A549 (cell line): ENCODE data around the gene C1orf21. TPM values are rescaled to one million over a fixed set of nuclear protein-coding genes. Genes with fewer than 3 reads are reported as not detected.

Experiments
- ATAC-seq, 2 experiments: fragments of 200-7000 bp in 1 of 2; fragments of >200 bp in 1 of 2; cut with Nextera tagmentation in 1 of 2; cut with Tn5 transposase in 1 of 2; 3 replicates each; pipeline versions ENCODE4 v1.8.0 to v1.9.1; 2018 to 2020; ENCODE audit warnings: mild to moderate bottlenecking in 1 of 2, moderate library complexity in 1 of 2
- CTCF ChIA-PET: fragments of 300-600 bp; sonication (Branson Sonifier 250); formaldehyde crosslinking; extraction: SDS; loops from one replicate; lab custom pipeline; 2021; ENCODE audit warnings: antibody characterized with exemption, inconsistent platforms; lab: Yijun Ruan, JAX
- POLR2A ChIA-PET: fragments of 350-600 bp; formaldehyde crosslinking; extraction: SDS; loops from one replicate; lab custom pipeline; 2021; ENCODE audit warnings: antibody characterized with exemption, inconsistent platforms; lab: Yijun Ruan, JAX
- DNase-seq, 2 experiments: peaks; one replicate each; pipeline versions ENCODE4 v3.0.0 to v3.0.0-alpha.2; 2011 to 2016; ENCODE audit warnings: low read depth in 1 of 2, low spot score in 1 of 2
- FAIRE-seq: peaks from 2 replicates; lab custom pipeline; 2011; peaks lifted over from hg19 to GRCh38; lab: Jason Lieb, UNC
- H3K27ac ChIP-seq, 2 experiments: fragments of >200 bp; sonication (Bioruptor Twin); formaldehyde crosslinking; 3 replicates each; pipeline ENCODE4 v1.5.1; 2016 to 2017
- H3K4me1 ChIP-seq: fragments of >200 bp; sonication (Bioruptor Twin); formaldehyde crosslinking; 3 replicates; pipeline ENCODE4 v1.6.1; 2016
- H3K4me2 ChIP-seq: fragments of >200 bp; sonication (Bioruptor Twin); formaldehyde crosslinking; 3 replicates; pipeline ENCODE4 v1.6.1; 2016
- H3K4me3 ChIP-seq: fragments of >200 bp; sonication (Bioruptor Twin); formaldehyde crosslinking; 3 replicates; pipeline ENCODE4 v1.5.1; 2016
- H3K9me3 ChIP-seq: fragments of >200 bp; sonication (Bioruptor Twin); formaldehyde crosslinking; 3 replicates; pipeline ENCODE4 v1.6.1; 2016
- BHLHE40 ChIP-seq: IDR thresholded peaks from 2 replicates; pipeline ENCODE4 v1.6.1; 2012; ENCODE audit warnings: low read depth, low read length, inconsistent platforms
- CHD2 ChIP-seq: fragments of 150-350 bp; IDR thresholded peaks from 2 replicates; pipeline ENCODE4 v1.6.1; 2014; ENCODE audit warnings: low read length; ENCODE audit not compliant: partially characterized antibody
- EHF ChIP-seq: fragments of 250-450 bp; sonication (Bioruptor Pico); IDR thresholded peaks from 2 replicates; pipeline ENCODE4 v1.5.0; 2020; ENCODE audit warnings: mild to moderate bottlenecking
- EP300 ChIP-seq, 2 experiments: fragments of >200 bp; sonication (Bioruptor Twin); formaldehyde crosslinking; IDR thresholded peaks; 2 replicates in 1 of 2; 3 replicates in 1 of 2; pipeline ENCODE4 v1.6.1; 2016 to 2017
- ESRRA ChIP-seq: fragments of 150-350 bp; IDR thresholded peaks from 2 replicates; pipeline ENCODE4 v1.6.1; 2014; ENCODE audit warnings: mild to moderate bottlenecking, low read length, borderline replicate concordance
- FOSL2 ChIP-seq, 2 experiments: fragments of 450-650 bp in 1 of 2; fragments of >200 bp in 1 of 2; sonication (Bioruptor Twin) in 1 of 2; formaldehyde crosslinking; IDR thresholded peaks; 2 replicates each; pipeline versions ENCODE4 v1.5.0 to v1.6.1; 2016 to 2020; ENCODE audit warnings: mild to moderate bottlenecking in 1 of 2, moderate library complexity in 1 of 2
- HDAC2 ChIP-seq: fragments of 200-600 bp; sonication (generic); IDR thresholded peaks from 2 replicates; pipeline ENCODE4 v1.6.1; 2016
- KDM1A ChIP-seq: fragments of 200-600 bp; sonication (generic); IDR thresholded peaks from 2 replicates; pipeline ENCODE4 v1.6.1; 2016; ENCODE audit warnings: low read depth, mild to moderate bottlenecking
- KDM5A ChIP-seq: fragments of 200-600 bp; sonication (generic); IDR thresholded peaks from 2 replicates; pipeline ENCODE4 v1.6.1; 2016; ENCODE audit warnings: antibody characterized with exemption, mild to moderate bottlenecking
- MAZ ChIP-seq: fragments of 150-350 bp; IDR thresholded peaks from 2 replicates; pipeline ENCODE4 v1.6.1; 2014; ENCODE audit warnings: antibody characterized with exemption, low read depth, low read length, borderline replicate concordance
- NFE2L2 ChIP-seq: fragments of 150-350 bp; conservative IDR thresholded peaks from 2 replicates; pipeline ENCODE4 v1.6.1; 2014; ENCODE audit warnings: low read length
- RAD21 ChIP-seq, 2 experiments: fragments of >200 bp in 1 of 2; sonication (Bioruptor Twin) in 1 of 2; formaldehyde crosslinking in 1 of 2; IDR thresholded peaks in 1 of 2; conservative IDR thresholded peaks in 1 of 2; 2 replicates in 1 of 2; 3 replicates in 1 of 2; pipeline ENCODE4 v1.6.1; 2012 to 2018; ENCODE audit warnings: inconsistent platforms in 1 of 2
- RARB ChIP-seq: fragments of 250-450 bp; sonication (Bioruptor Pico); IDR thresholded peaks from 2 replicates; pipeline ENCODE4 v1.8.0; 2021; ENCODE audit warnings: mild to moderate bottlenecking, moderate library complexity
- RCOR1 ChIP-seq: fragments of 150-350 bp; IDR thresholded peaks from 2 replicates; pipeline ENCODE4 v1.6.1; 2014; ENCODE audit warnings: antibody characterized with exemption, low read length, low read depth
- RNF2 ChIP-seq: fragments of 200-600 bp; sonication (generic); IDR thresholded peaks from 2 replicates; pipeline ENCODE4 v1.6.1; 2016; ENCODE audit warnings: low read depth, mild to moderate bottlenecking, antibody characterized with exemption, moderate library complexity, borderline replicate concordance
- SMC3 ChIP-seq: fragments of >200 bp; sonication (Bioruptor Twin); formaldehyde crosslinking; IDR thresholded peaks from 3 replicates; pipeline ENCODE4 v1.6.1; 2018; ENCODE audit warnings: inconsistent platforms
- TFCP2L1 ChIP-seq: fragments of 250-450 bp; sonication (Bioruptor Pico); IDR thresholded peaks from 2 replicates; pipeline ENCODE4 v1.5.0; 2021; ENCODE audit warnings: mild to moderate bottlenecking
- ZC3H11A ChIP-seq: fragments of 450-650 bp; IDR thresholded peaks from 2 replicates; pipeline ENCODE4 v1.6.1; 2014; ENCODE audit warnings: antibody characterized with exemption, mild to moderate bottlenecking
- ZNF302 ChIP-seq: fragments of 250-450 bp; sonication (Bioruptor Pico); IDR thresholded peaks from 2 replicates; pipeline ENCODE4 v1.9.0; 2021; ENCODE audit warnings: inconsistent platforms, mild to moderate bottlenecking, moderate library complexity
- ZSCAN20 ChIP-seq: fragments of 250-450 bp; sonication (Bioruptor Pico); IDR thresholded peaks from 2 replicates; pipeline ENCODE4 v1.8.0; 2022; ENCODE audit warnings: mild to moderate bottlenecking, moderate library complexity
- WGBS: methylation state at CpG from one replicate; pipeline ENCODE4 v1.1.6; 2017; ENCODE audit errors: missing lambda C conversion rate; 5-methylcytosine and 5-hydroxymethylcytosine counted together
- polyA plus RNA-seq, 4 experiments: library from polyadenylated mRNA; depleted of rRNA in 3 of 4; stranded (reverse); fragments of >200 nt; fragmentation: RNase III in 1 of 4; extraction: RNeasy Plus Mini Kit Qiagen cat#74134 plus additional on column Dnase treatment in 1 of 4; gene quantifications; 2 replicates in 3 of 4; 3 replicates in 1 of 4; pipeline ENCODE4 v1.2.3, GENCODE V29; 2011 to 2017
- TF ChIP-seq, protein P1 (sequence below): fragments of 450-650 bp; IDR thresholded peaks from 2 replicates; pipeline ENCODE4 v1.6.1; 2014; ENCODE audit warnings: antibody characterized with exemption
- TF ChIP-seq, protein P2 (sequence below): IDR thresholded peaks from 2 replicates; pipeline ENCODE4 v1.6.1; 2012
- TF ChIP-seq, protein P3 (sequence below): fragments of 250-450 bp; sonication (Bioruptor Pico); IDR thresholded peaks from 2 replicates; pipeline ENCODE4 v1.5.0; 2020; ENCODE audit warnings: low read depth, mild to moderate bottlenecking, moderate library complexity
- TF ChIP-seq, protein P4 (sequence below): fragments of >200 bp; sonication (Bioruptor Twin); formaldehyde crosslinking; IDR thresholded peaks from 3 replicates; pipeline ENCODE4 v1.5.1; 2016

The C1orf21 gene
- polyA plus RNA-seq, 2 of the 4 experiments (the other 2 are of a cell fraction): 11.4 to 11.6 TPM

DNA sequence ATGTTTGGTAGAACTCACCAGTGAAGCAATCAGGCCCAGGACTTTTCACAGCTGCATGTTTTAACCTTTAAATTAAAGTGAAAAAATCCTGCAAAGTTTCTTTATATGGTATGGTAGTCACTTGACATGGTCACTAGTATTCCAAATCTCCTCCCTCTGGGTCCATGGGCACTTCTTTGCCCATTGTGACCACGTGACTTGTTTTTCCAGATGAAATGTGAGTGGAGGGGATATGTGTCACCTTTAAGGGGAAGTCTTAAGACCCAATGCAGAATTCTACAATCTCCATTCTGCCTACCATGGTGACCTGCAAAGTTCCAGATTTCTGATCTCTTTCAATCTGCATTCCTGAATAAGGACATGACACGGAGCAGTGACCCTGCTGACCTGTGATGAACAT, 152.8 kb downstream of the C1orf21 start:
- Histone ChIP-seq H3K4me3 (no peak overlapping the region), H3K27ac (no peak overlapping the region), H3K4me2 (no peak overlapping the region), H3K4me1 (no peaks in the 10 kb centered on the region), H3K9me3 (peaks cover 20% of the 10 kb centered on the region; the same call in 2 of the 3 replicates)
- DNase-seq (no peak), FAIRE-seq (no peak), ATAC-seq (no peak)
- ChIA-PET POLR2A (no interaction called here), CTCF (no interaction called here)
- TF ChIP-seq, protein P1, sequence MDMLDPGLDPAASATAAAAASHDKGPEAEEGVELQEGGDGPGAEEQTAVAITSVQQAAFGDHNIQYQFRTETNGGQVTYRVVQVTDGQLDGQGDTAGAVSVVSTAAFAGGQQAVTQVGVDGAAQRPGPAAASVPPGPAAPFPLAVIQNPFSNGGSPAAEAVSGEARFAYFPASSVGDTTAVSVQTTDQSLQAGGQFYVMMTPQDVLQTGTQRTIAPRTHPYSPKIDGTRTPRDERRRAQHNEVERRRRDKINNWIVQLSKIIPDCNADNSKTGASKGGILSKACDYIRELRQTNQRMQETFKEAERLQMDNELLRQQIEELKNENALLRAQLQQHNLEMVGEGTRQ: peak; percentile 25; the same call in 1 of the 2 replicates
- TF ChIP-seq RAD21 (conservative IDR thresholded peaks at IDR 0.05 in 1 of 2, IDR thresholded peaks at IDR 0.05 in 1 of 2): no peak
- 33% methylated on average over 2 of the region's 2 CpGs for WGBS

DNA sequence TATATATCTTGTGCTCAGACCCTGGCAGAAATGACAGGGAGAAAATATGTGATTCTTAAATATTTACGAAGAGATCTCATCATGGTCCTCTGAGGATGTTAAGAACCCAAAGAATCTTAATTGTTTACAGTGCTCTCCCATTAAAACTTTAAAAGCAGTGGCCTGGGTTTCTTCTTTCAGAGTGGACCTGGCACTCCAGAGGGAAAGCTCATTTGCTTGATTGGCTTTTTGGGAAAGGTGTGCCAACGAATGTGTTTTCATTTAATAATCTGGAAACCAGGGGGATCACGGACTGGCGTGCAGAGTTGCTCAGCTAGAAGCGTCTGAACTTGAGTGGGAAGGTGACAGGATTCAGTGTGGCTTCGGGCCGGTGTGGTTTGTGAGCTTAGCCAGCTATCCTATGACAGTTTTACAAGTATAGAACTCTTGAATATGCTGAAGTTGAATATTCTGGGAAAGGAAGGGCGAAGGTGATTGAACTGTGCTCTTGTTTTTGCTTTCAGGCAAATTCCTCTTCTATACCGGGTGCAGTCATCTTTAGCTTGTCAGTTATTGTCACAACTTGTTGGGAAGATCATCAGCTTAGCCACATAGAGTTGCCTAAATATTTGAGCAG, 154.8 kb downstream of the C1orf21 start:
- POLR2A ChIA-PET: no interaction called here
- 71% methylated on average over 9 of the region's 9 CpGs for WGBS
- Histone ChIP-seq H3K4me3 (no peak overlapping the region), H3K4me2 (no peak overlapping the region)
- no peak for FAIRE-seq
- CTCF ChIA-PET: interaction anchor here (1.3 kb wide), 1 partner anchor 122 kb away, joined by 3 read pairs; no protein-coding TSS in a partner anchor
- no peak for TF ChIP-seq MAZ
- no peak for TF ChIP-seq SMC3
- TF ChIP-seq, protein P1: no peak
- TF ChIP-seq ZSCAN20 (CRISPR knock-in tag): no peak
- TF ChIP-seq RARB (CRISPR knock-in tag): no peak
- TF ChIP-seq, protein P2, sequence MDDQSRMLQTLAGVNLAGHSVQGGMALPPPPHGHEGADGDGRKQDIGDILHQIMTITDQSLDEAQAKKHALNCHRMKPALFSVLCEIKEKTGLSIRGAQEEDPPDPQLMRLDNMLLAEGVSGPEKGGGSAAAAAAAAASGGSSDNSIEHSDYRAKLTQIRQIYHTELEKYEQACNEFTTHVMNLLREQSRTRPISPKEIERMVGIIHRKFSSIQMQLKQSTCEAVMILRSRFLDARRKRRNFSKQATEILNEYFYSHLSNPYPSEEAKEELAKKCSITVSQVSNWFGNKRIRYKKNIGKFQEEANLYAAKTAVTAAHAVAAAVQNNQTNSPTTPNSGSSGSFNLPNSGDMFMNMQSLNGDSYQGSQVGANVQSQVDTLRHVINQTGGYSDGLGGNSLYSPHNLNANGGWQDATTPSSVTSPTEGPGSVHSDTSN: no peak
- no peak for TF ChIP-seq RCOR1
- TF ChIP-seq, all 56 proteins: peak for 0
- DNase-seq (no peak), ATAC-seq (no peak)
- Histone ChIP-seq H3K4me1 (no peaks in the 10 kb centered on the region), H3K9me3 (peaks cover 15% of the 10 kb centered on the region; the same call in 2 of the 3 replicates), H3K27ac (no peak overlapping the region)

DNA sequence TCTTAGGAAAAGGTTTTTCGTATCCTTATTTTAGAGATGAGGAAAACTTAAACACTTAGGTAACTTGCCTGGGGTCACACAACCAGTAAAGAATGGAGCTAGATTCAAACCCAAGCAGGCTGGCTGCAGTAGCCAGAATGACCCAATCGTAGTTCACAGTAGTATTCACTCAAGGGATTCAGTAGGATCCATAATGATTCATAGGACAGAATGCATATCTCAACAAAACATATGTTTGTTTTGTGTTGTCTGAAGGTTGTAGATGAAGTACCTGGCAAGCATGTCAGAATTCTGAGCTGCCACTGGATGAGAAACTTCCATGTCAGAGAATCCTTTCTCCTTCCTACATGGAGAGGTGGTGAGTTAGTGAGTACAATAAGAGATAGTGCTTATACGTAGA, 155.5 kb downstream of the C1orf21 start:
- H3K9me3 ChIP-seq: peaks cover 11% of the 10 kb centered on the region; the same call in 2 of the 3 replicates
- CTCF ChIA-PET: no interaction called here
- H3K4me2 ChIP-seq: no peak overlapping the region
- H3K4me3 ChIP-seq: no peak overlapping the region
- DNase-seq (no peak), ATAC-seq (no peak), FAIRE-seq (no peak)
- H3K27ac ChIP-seq: no peak overlapping the region
- POLR2A ChIA-PET: no interaction called here
- H3K4me1 ChIP-seq: no peaks in the 10 kb centered on the region
- 58% methylated on average over 3 of the region's 3 CpGs for WGBS
- TF ChIP-seq, protein P3, sequence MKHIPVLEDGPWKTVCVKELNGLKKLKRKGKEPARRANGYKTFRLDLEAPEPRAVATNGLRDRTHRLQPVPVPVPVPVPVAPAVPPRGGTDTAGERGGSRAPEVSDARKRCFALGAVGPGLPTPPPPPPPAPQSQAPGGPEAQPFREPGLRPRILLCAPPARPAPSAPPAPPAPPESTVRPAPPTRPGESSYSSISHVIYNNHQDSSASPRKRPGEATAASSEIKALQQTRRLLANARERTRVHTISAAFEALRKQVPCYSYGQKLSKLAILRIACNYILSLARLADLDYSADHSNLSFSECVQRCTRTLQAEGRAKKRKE (CRISPR knock-in tag): no peak
- TF ChIP-seq FOSL2 (IDR thresholded peaks at IDR 0.05) (no peak), FOSL2 (CRISPR knock-in tag; IDR thresholded peaks at IDR 0.05) (no peak), RARB (CRISPR knock-in tag) (no peak), TFCP2L1 (CRISPR knock-in tag) (no peak)

DNA sequence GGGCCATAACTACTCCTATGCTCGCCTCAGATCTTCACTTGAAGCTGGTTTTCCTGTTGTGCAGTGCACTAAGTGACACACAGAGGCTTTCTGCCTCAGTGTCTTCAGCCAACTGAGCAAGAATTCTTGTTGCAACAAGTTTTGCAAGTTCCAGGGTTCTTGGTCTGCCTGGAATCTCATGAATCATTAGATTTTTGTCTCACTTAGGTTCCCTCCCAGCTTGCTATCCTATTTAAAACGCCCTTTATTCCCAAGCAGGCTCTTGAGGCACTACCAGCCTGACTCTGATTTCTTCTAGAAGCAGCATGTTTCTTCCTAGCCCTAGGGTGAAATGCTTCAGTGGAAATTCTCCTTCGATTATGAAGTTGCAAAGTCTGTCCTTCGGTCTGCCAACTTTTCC, 158.8 kb downstream of the C1orf21 start:
- Histone ChIP-seq H3K4me2 (no peak overlapping the region), H3K27ac (no peak overlapping the region), H3K9me3 (no peaks in the 10 kb centered on the region), H3K4me3 (no peak overlapping the region), H3K4me1 (no peaks in the 10 kb centered on the region)
- no peak for FAIRE-seq
- DNase-seq: no peak
- POLR2A ChIA-PET: no interaction called here
- CTCF ChIA-PET: interaction anchor here (0.8 to 1.2 kb wide), 2 partner anchors 10 to 120 kb away, joined by 3 read pairs; no protein-coding TSS in a partner anchor
- WGBS: 56% methylated on average over 4 of the region's 4 CpGs
- no peak for ATAC-seq
- TF ChIP-seq BHLHE40 (no peak), ESRRA (no peak), NFE2L2 (no peak), ZC3H11A (no peak), HDAC2 (no peak), EP300 (IDR thresholded peaks at IDR 0.05) (no peak), CHD2 (no peak), KDM5A (no peak), EHF (CRISPR knock-in tag) (no peak), RARB (CRISPR knock-in tag) (no peak), KDM1A (no peak), ZSCAN20 (CRISPR knock-in tag) (no peak), RNF2 (no peak), ZNF302 (no peak)
- TF ChIP-seq, protein P4, sequence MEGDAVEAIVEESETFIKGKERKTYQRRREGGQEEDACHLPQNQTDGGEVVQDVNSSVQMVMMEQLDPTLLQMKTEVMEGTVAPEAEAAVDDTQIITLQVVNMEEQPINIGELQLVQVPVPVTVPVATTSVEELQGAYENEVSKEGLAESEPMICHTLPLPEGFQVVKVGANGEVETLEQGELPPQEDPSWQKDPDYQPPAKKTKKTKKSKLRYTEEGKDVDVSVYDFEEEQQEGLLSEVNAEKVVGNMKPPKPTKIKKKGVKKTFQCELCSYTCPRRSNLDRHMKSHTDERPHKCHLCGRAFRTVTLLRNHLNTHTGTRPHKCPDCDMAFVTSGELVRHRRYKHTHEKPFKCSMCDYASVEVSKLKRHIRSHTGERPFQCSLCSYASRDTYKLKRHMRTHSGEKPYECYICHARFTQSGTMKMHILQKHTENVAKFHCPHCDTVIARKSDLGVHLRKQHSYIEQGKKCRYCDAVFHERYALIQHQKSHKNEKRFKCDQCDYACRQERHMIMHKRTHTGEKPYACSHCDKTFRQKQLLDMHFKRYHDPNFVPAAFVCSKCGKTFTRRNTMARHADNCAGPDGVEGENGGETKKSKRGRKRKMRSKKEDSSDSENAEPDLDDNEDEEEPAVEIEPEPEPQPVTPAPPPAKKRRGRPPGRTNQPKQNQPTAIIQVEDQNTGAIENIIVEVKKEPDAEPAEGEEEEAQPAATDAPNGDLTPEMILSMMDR: no peak
